Activated CD8-positive, alpha-beta T cell treated with anti-CD3 and anti-CD28 coated beads for 36 hours (primary cell): ENCODE measurements around the gene SHC2. TPM values are rescaled to one million over a fixed set of nuclear protein-coding genes. Genes with fewer than 3 reads are reported as not detected.
"Not testable (repeated sequence)": the region's sequence is repeated elsewhere in the genome, so short reads cannot be mapped to it uniquely, and the experiment has no call there.

Experiments used
- ATAC-seq: fragments of 200-7000 bp; cut with Tn5 transposase; one replicate; pipeline ENCODE4 v1.10.0; 2021; ENCODE audit warnings: mild to moderate bottlenecking, moderate library complexity
- CTCF ChIA-PET: fragments of 350-600 bp; sonication (Branson Sonifier 250); formaldehyde crosslinking; loops from one replicate; lab custom pipeline; 2021; ENCODE audit warnings: antibody characterized with exemption; lab: Charles Lee
- POLR2A ChIA-PET: fragments of 350-600 bp; sonication (Branson Sonifier 250); formaldehyde crosslinking; loops from one replicate; lab custom pipeline; 2021; ENCODE audit warnings: antibody characterized with exemption; lab: Charles Lee
- DNase-seq: peaks from one replicate; pipeline ENCODE4 v3.0.0-alpha.2; 2020
- H3K27ac Mint-ChIP-seq: one replicate; pipeline ENCODE4 v1.8.0; 2021; ENCODE audit warnings: mild to moderate bottlenecking, mixed read lengths
- H3K27me3 Mint-ChIP-seq: one replicate; pipeline ENCODE4 v1.8.0; 2021; ENCODE audit warnings: mixed read lengths
- H3K36me3 Mint-ChIP-seq: one replicate; pipeline ENCODE4 v1.8.0; 2021; ENCODE audit warnings: low read depth, mixed read lengths
- H3K4me1 Mint-ChIP-seq: one replicate; pipeline ENCODE4 v1.8.0; 2021; ENCODE audit warnings: low read depth, mixed read lengths
- H3K4me3 Mint-ChIP-seq: one replicate; pipeline ENCODE4 v1.8.0; 2021; ENCODE audit warnings: mild to moderate bottlenecking, moderate library complexity, mixed read lengths
- H3K9me3 Mint-ChIP-seq: one replicate; pipeline ENCODE4 v1.8.0; 2021; ENCODE audit warnings: mixed read lengths
- intact Hi-C: fragments of 100-400 bp; cut with micrococcal nuclease; formaldehyde crosslinking; loops from one replicate; pipeline ENCODE4 v1.10.0; 2022
- total RNA-seq, 2 experiments: library from RNA; stranded (reverse); gene quantifications; one replicate each; pipeline ENCODE4 v1.2.3, GENCODE V29; 2021
- TF ChIP-seq, protein P1 (sequence below): fragments of 200-600 bp; IDR thresholded peaks from one replicate; pipeline ENCODE4 v1.8.0; 2022; ENCODE audit warnings: antibody characterized with exemption, mild to moderate bottlenecking

SHC2 gene
- total RNA-seq, 2 experiments from 2014 or later, result 0.25 to 0.45 TPM

GRCh38 chr19:388691-389090 is 72.1 kb downstream of the SHC2 start:
- Mint-ChIP-seq H3K4me3 (no peak overlapping the region), H3K27me3 (peaks cover 42% of the 10 kb centered on the region), H3K36me3 (peaks cover 2% of the 10 kb centered on the region), H3K27ac (no peak overlapping the region), H3K4me1 (peaks cover 24% of the 10 kb centered on the region), H3K9me3 (peaks cover 8% of the 10 kb centered on the region)
- ChIA-PET CTCF (no interaction called here), POLR2A (no interaction called here)
- no peak for ATAC-seq
- intact Hi-C loops, result no loop called here
- no peak for DNase-seq
- TF ChIP-seq, protein P1, sequence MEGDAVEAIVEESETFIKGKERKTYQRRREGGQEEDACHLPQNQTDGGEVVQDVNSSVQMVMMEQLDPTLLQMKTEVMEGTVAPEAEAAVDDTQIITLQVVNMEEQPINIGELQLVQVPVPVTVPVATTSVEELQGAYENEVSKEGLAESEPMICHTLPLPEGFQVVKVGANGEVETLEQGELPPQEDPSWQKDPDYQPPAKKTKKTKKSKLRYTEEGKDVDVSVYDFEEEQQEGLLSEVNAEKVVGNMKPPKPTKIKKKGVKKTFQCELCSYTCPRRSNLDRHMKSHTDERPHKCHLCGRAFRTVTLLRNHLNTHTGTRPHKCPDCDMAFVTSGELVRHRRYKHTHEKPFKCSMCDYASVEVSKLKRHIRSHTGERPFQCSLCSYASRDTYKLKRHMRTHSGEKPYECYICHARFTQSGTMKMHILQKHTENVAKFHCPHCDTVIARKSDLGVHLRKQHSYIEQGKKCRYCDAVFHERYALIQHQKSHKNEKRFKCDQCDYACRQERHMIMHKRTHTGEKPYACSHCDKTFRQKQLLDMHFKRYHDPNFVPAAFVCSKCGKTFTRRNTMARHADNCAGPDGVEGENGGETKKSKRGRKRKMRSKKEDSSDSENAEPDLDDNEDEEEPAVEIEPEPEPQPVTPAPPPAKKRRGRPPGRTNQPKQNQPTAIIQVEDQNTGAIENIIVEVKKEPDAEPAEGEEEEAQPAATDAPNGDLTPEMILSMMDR, result no peak

- H3K4me3 Mint-ChIP-seq, result no peak overlapping the region
- ATAC-seq (no peak), DNase-seq (no peak)
- TF ChIP-seq, protein P1, result no peak
- H3K36me3 Mint-ChIP-seq, result no peaks in the 10 kb centered on the region
- intact Hi-C loops, result no loop called here
- POLR2A ChIA-PET, result interaction anchor here (1.0 kb wide), 1 partner anchor 19 kb away, joined by 3 read pairs; no protein-coding TSS in a partner anchor
- H3K4me1 Mint-ChIP-seq, result peaks cover 27% of the 10 kb centered on the region
- H3K27ac Mint-ChIP-seq, result no peak overlapping the region
- peaks cover 47% of the 10 kb centered on the region for H3K27me3 Mint-ChIP-seq
- peaks cover 1% of the 10 kb centered on the region for H3K9me3 Mint-ChIP-seq
- CTCF ChIA-PET, result no interaction called here
Measured at GRCh38 chr19:387777-388176, 73.1 kb downstream of the SHC2 start.

GRCh38 chr19:386632-387301 is 74.1 kb downstream of the SHC2 start:
- H3K4me3 Mint-ChIP-seq, H3K36me3 Mint-ChIP-seq, DNase-seq, CTCF ChIA-PET, intact Hi-C loops, H3K27ac Mint-ChIP-seq, H3K9me3 Mint-ChIP-seq, ATAC-seq: not testable (repeated sequence)
- H3K4me1 Mint-ChIP-seq, result peaks cover 25% of the 10 kb centered on the region
- peaks cover 50% of the 10 kb centered on the region for H3K27me3 Mint-ChIP-seq
- POLR2A ChIA-PET, result interaction anchor here (1.0 kb wide), 1 partner anchor 20 kb away, joined by 3 read pairs; no protein-coding TSS in a partner anchor

- ATAC-seq, CTCF ChIA-PET, DNase-seq, intact Hi-C loops, H3K27ac Mint-ChIP-seq, H3K4me3 Mint-ChIP-seq, H3K36me3 Mint-ChIP-seq, H3K9me3 Mint-ChIP-seq, POLR2A ChIA-PET: not testable (repeated sequence)
- H3K4me1 Mint-ChIP-seq, result peaks cover 25% of the 10 kb centered on the region
- peaks cover 50% of the 10 kb centered on the region for H3K27me3 Mint-ChIP-seq
Measured at GRCh38 chr19:386189-386588, 74.6 kb downstream of the SHC2 start.

- Mint-ChIP-seq H3K36me3 (no peaks in the 10 kb centered on the region), H3K27ac (peak overlapping the region; percentile 52), H3K9me3 (no peaks in the 10 kb centered on the region), H3K4me3 (no peak overlapping the region), H3K4me1 (peaks cover 27% of the 10 kb centered on the region), H3K27me3 (peaks cover 51% of the 10 kb centered on the region)
- ChIA-PET POLR2A (no interaction called here), CTCF (interaction anchor here (1.2 kb wide), 2 partner anchors 94 to 126 kb away, joined by 5 to 7 read pairs; no protein-coding TSS in a partner anchor)
- TF ChIP-seq, protein P1, result no peak
- peak; percentile 33 for ATAC-seq
- intact Hi-C loops, result no loop called here
- peak; percentile 30 for DNase-seq
Measured at GRCh38 chr19:384799-385169, 76.0 kb downstream of the SHC2 start.
